ENCODE measurements around the gene SFN.
"Not testable (repeated sequence)": the region's sequence is repeated elsewhere in the genome, so short reads cannot be mapped to it uniquely, and the experiment has no call there.

SFN gene

GRCh38 chr1:26862781-26863684, at the start of gene SFN:
Gene SFN (plus strand): TSS chr1:26863149. CDS start chr1:26863213, 64 bp downstream.
- DNase-seq (ENCODE audit: low read depth in 2 of 2), result peak in 1 of 2 experiments; percentile 48

GRCh38 chr1:26814377-26814776, 48.6 kb upstream of the SFN start:
- DNase-seq (ENCODE audit: low read depth in 2 of 2), result no peak

- DNase-seq (ENCODE audit: low read depth in 2 of 2), result no peak
Measured at GRCh38 chr1:26814893-26815292, 48.1 kb upstream of the SFN start.

- DNase-seq (ENCODE audit: low read depth in 2 of 2), result no peak
Measured at GRCh38 chr1:26820784-26821269, 42.1 kb upstream of the SFN start.

GRCh38 chr1:26822737-26823395, 40.1 kb upstream of the SFN start:
- DNase-seq (ENCODE audit: low read depth in 2 of 2), result no peak

- no peak for DNase-seq (ENCODE audit: low read depth in 2 of 2)
Measured at GRCh38 chr1:26824731-26825130, 38.2 kb upstream of the SFN start.

GRCh38 chr1:26826261-26827105, 36.5 kb upstream of the SFN start, which contains the start of gene ZDHHC18:
Gene ZDHHC18 (plus strand): TSS chr1:26826688. CDS start chr1:26826805, 117 bp downstream.
- DNase-seq (ENCODE audit: low read depth in 2 of 2), result peak; percentile 39 to 55

GRCh38 chr1:26827106-26827604, 35.8 kb upstream of the SFN start:
- no peak for DNase-seq (ENCODE audit: low read depth in 2 of 2)

GRCh38 chr1:26827663-26828062, 35.3 kb upstream of the SFN start:
- DNase-seq (ENCODE audit: low read depth in 2 of 2), result no peak

GRCh38 chr1:26828411-26828991, 34.4 kb upstream of the SFN start:
- no peak for DNase-seq (ENCODE audit: low read depth in 2 of 2)

- no peak for DNase-seq (ENCODE audit: low read depth in 2 of 2)
Measured at GRCh38 chr1:26829184-26829911, 33.6 kb upstream of the SFN start.

GRCh38 chr1:26831059-26831458, 31.9 kb upstream of the SFN start:
- no peak for DNase-seq (ENCODE audit: low read depth in 2 of 2)

GRCh38 chr1:26831546-26832248, 31.3 kb upstream of the SFN start:
- DNase-seq (ENCODE audit: low read depth in 2 of 2), result no peak

GRCh38 chr1:26832249-26832960, 30.5 kb upstream of the SFN start:
- no peak for DNase-seq (ENCODE audit: low read depth in 2 of 2)

- DNase-seq (ENCODE audit: low read depth in 2 of 2), result peak; percentile 63 to 71
Measured at GRCh38 chr1:26833432-26834405, 29.2 kb upstream of the SFN start.

GRCh38 chr1:26837665-26838064, 25.3 kb upstream of the SFN start:
- DNase-seq (ENCODE audit: low read depth in 2 of 2), result not testable (repeated sequence)

- DNase-seq (ENCODE audit: low read depth in 2 of 2), result no peak
Measured at GRCh38 chr1:26838474-26839338, 24.2 kb upstream of the SFN start.
